ENCODE measurements around the gene PKN1. TPM values are rescaled to one million over a fixed set of nuclear protein-coding genes. Genes with fewer than 3 reads are reported as not detected.

Gene PKN1
- total and polyA plus RNA-seq, 9 of the 15 experiments (the other 6 are each of a cell fraction or from before 2014, with no cell fraction given): 0.30 to 228 (median 77.5) TPM

DNA sequence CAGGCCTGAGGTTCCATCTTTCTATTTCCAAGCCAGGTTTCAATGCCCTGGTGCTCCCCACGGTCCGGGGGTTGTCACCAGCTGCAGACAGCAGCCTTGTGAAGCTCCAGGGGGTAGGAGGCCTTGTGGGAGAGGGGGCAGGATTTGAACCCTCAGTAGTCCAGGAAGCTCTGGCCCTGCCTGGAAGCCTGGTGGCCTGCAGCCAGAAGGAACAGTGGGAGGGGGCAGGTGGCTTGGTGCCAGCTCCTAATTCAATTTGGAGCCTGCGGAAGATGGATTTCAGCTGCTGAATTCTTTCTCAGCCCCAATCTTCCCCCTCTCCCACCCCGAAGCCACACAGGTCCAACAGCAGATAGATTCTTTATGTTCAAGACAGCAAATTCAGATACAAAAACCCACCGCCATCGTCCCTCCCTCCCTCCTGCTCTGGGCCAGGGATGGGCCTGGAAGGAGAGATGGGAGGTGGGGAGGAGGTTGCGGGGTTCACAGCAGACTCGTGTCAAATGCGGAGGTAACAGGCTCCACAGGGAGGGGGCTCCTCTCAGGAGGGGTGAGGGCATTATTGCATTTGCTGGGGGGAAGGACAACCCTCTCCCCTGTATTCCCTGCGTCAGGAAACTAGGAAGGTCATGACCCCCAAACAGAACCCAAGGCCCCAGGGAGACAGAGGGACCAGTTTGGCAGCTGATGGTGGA lies 44.5 kb downstream of the PKN1 start:
- ChIA-PET POLR2A (interaction anchor here (0.7 to 1.0 kb wide), 2 partner anchors 27 to 68 kb away, joined by 4 read pairs; no protein-coding TSS in a partner anchor), CTCF (ENCODE audit: low intra/inter-chr PET ratio) (no interaction called here)
- Histone ChIP-seq H3K27ac (ENCODE audit: extremely low read depth, low read depth, low read length) (no peak overlapping the region), H3K4me3 (no peak overlapping the region), H3K9ac (ENCODE audit: insufficient read depth in 1 of 2, low read depth in 2 of 2, low read length in 2 of 2) (peak overlapping the region in 1 of 2 experiments; percentile 76; a peak in 1 of 4 replicates), H3K9me1 (ENCODE audit: control insufficient read depth, insufficient read depth, low read length) (no peaks in the 10 kb centered on the region), H4K20me1 (replicated peaks; ENCODE audit: control insufficient read depth, insufficient read depth, low read length) (no peaks in the 10 kb centered on the region), H3K79me2 (ENCODE audit: control insufficient read depth, insufficient read depth, low read length) (no peaks in the 10 kb centered on the region), H3K4me1 (replicated peaks in 1 of 2; ENCODE audit: control insufficient read depth in 2 of 2, insufficient read depth in 2 of 2, low read length in 2 of 2) (peaks cover 9 to 68% of the 10 kb centered on the region in 2 experiments), H3K9me3 (replicated peaks; ENCODE audit: control insufficient read depth, insufficient read depth, low read depth, low read length) (no peaks in the 10 kb centered on the region), H3K36me3 (ENCODE audit: control insufficient read depth, insufficient read depth, low read length) (peaks cover 19% of the 10 kb centered on the region; the same call in 2 of the 3 replicates), H2AFZ (ENCODE audit: low read depth, low read length) (no peak overlapping the region), H3K27me3 (ENCODE audit: control insufficient read depth in 2 of 2, insufficient read depth in 2 of 2, low read length in 2 of 2) (no peaks in the 10 kb centered on the region), H3K4me2 (ENCODE audit: insufficient read depth, low read length) (no peak overlapping the region)
- no peak for FAIRE-seq
- in situ Hi-C loops (cut with MboI) (loop anchor here (5.0 kb wide), 1 partner anchor 280 kb away; no protein-coding TSS in a partner anchor), intact Hi-C loops (cut with micrococcal nuclease) (no loop called here)
- TF ChIP-seq NFIC (IDR thresholded peaks at IDR 0.05) (peak; percentile 49), ZFPM2 (CRISPR knock-in tag; IDR thresholded peaks at IDR 0.05) (no peak)
- BruUV-seq (replicated peaks): no TSS peak
- WGBS (ENCODE audit: insufficient coverage, low coverage, missing lambda C conversion rate): 64% methylated on average over 7 of the region's 10 CpGs
- DNase-seq (ENCODE audit: extremely low read depth in 1 of 4, low spot score in 3 of 4): no peak
- ATAC-seq: no peak

DNA sequence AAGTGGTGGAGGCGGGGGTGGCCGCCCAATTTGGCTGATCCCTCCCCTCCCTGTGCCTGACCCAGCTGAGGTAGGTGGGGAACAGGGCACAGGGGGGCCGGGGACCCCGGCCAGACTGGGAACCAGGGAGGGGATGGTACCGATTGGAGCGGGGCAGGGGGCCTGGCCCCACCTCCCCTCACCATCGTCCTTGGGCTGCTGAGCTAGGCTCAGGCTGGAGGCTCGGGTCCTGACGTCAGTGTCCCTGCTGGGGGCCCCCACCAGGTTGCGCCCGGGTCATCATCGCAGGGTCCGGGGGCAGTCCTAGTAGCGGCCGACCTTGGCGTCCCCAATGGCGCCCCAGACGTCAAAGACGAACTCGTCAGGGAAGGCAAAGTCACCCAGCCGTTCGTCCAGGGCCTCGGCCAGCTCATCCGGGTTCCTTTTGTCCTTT lies 45.0 kb downstream of the PKN1 start:
- Histone ChIP-seq H3K4me1 (replicated peaks in 1 of 2; ENCODE audit: control insufficient read depth in 2 of 2, insufficient read depth in 2 of 2, low read length in 2 of 2) (peaks cover 9 to 64% of the 10 kb centered on the region in 2 experiments), H3K79me2 (ENCODE audit: control insufficient read depth, insufficient read depth, low read length) (no peaks in the 10 kb centered on the region), H3K9ac (ENCODE audit: insufficient read depth in 1 of 2, low read depth in 2 of 2, low read length in 2 of 2) (0 out of 4 replicates have a peak overlapping the region, but pooled peaks of 1 of the 2 experiments have one; percentile 36), H3K4me2 (ENCODE audit: insufficient read depth, low read length) (no peak overlapping the region), H3K27me3 (ENCODE audit: control insufficient read depth in 2 of 2, insufficient read depth in 2 of 2, low read length in 2 of 2) (no peaks in the 10 kb centered on the region), H3K36me3 (ENCODE audit: control insufficient read depth, insufficient read depth, low read length) (peaks cover 19% of the 10 kb centered on the region; the same call in 2 of the 3 replicates), H4K20me1 (replicated peaks; ENCODE audit: control insufficient read depth, insufficient read depth, low read length) (no peaks in the 10 kb centered on the region), H3K4me3 (no peak overlapping the region), H3K27ac (ENCODE audit: extremely low read depth, low read depth, low read length) (no peak overlapping the region), H3K9me1 (ENCODE audit: control insufficient read depth, insufficient read depth, low read length) (no peaks in the 10 kb centered on the region), H2AFZ (ENCODE audit: low read depth, low read length) (no peak overlapping the region), H3K9me3 (replicated peaks; ENCODE audit: control insufficient read depth, insufficient read depth, low read depth, low read length) (no peaks in the 10 kb centered on the region)
- ATAC-seq (no peak), FAIRE-seq (no peak), DNase-seq (ENCODE audit: extremely low read depth in 1 of 4, low spot score in 3 of 4) (no peak)
- intact Hi-C loops (cut with micrococcal nuclease): no loop called here
- CTCF ChIA-PET (ENCODE audit: low intra/inter-chr PET ratio): interaction anchor here (0.6 kb wide), 1 partner anchor 598 kb away, joined by 4 read pairs; no protein-coding TSS in a partner anchor
- in situ Hi-C loops (cut with MboI): loop anchor here (5.0 kb wide), 1 partner anchor 281 kb away; no protein-coding TSS in a partner anchor
- 86% methylated on average over 10 of the region's 24 CpGs for WGBS (ENCODE audit: insufficient coverage, low coverage, missing lambda C conversion rate)
- TSS peak; percentile 71 for BruUV-seq (replicated peaks)
- POLR2A ChIA-PET: interaction anchor here (0.6 to 1.0 kb wide), 4 partner anchors 28 to 71 kb away, joined by 3 to 4 read pairs (median 4); no protein-coding TSS in a partner anchor
- TF ChIP-seq, protein P1, sequence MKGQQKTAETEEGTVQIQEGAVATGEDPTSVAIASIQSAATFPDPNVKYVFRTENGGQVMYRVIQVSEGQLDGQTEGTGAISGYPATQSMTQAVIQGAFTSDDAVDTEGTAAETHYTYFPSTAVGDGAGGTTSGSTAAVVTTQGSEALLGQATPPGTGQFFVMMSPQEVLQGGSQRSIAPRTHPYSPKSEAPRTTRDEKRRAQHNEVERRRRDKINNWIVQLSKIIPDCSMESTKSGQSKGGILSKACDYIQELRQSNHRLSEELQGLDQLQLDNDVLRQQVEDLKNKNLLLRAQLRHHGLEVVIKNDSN (CRISPR knock-in tag; IDR thresholded peaks at IDR 0.05): no peak
- TF ChIP-seq, protein P2, sequence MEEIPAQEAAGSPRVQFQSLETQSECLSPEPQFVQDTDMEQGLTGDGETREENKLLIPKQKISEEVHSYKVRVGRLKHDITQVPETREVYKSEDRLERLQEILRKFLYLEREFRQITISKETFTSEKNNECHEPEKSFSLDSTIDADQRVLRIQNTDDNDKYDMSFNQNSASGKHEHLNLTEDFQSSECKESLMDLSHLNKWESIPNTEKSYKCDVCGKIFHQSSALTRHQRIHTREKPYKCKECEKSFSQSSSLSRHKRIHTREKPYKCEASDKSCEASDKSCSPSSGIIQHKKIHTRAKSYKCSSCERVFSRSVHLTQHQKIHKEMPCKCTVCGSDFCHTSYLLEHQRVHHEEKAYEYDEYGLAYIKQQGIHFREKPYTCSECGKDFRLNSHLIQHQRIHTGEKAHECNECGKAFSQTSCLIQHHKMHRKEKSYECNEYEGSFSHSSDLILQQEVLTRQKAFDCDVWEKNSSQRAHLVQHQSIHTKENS (CRISPR knock-in tag; IDR thresholded peaks at IDR 0.05): no peak
- peak; percentile 31; the same call in 1 of the 2 replicates for TF ChIP-seq RBFOX2 (IDR thresholded peaks at IDR 0.05; ENCODE audit: low read depth, low read length)
- TF ChIP-seq MTA1 (IDR thresholded peaks at IDR 0.05; ENCODE audit: borderline replicate concordance): no peak
- no peak for TF ChIP-seq ZNF217 (CRISPR knock-in tag; IDR thresholded peaks at IDR 0.05)
- TF ChIP-seq ZNF282 (CRISPR knock-in tag; IDR thresholded peaks at IDR 0.05): no peak
- TF ChIP-seq ZNF239 (CRISPR knock-in tag; IDR thresholded peaks at IDR 0.05): no peak
- no peak for TF ChIP-seq CREB3 (tag; conservative IDR thresholded peaks at IDR 0.05; ENCODE audit: low read depth)
- TF ChIP-seq ZBTB7A (IDR thresholded peaks at IDR 0.05; ENCODE audit: borderline replicate concordance, control insufficient read depth, low read depth, low read length): 0 out of 2 replicates have a peak, but pooled peaks have one; percentile 38
